Effector CD4-positive, alpha-beta T cell (primary cell): ENCODE measurements around the gene MGAT5.

Source experiments
- DNase-seq: peaks from one replicate; pipeline ENCODE4 v3.0.0-alpha.2; 2020
- total RNA-seq: gene quantifications from one replicate; lab custom pipeline; 2026; lab: John Stamatoyannopoulos, UW

The MGAT5 gene
- total RNA-seq: 97.6 reads per million, percentile 82 among the genes with 10 or more reads in this experiment

- no peak for DNase-seq
These were observed at the start of gene MGAT5 for GRCh38 chr2:134253804-134254203. TSS of gene MGAT5 (plus strand) at chr2:134254072. CDS start at chr2:134254404, 332 bp downstream.

- no peak for DNase-seq
These were observed 48.8 kb upstream of the MGAT5 start for GRCh38 chr2:134205087-134205486.

GRCh38 chr2:134206031-134206430 lies 47.8 kb upstream of the MGAT5 start:
- no peak for DNase-seq

GRCh38 chr2:134206573-134206972 lies 47.3 kb upstream of the MGAT5 start:
- DNase-seq: no peak

GRCh38 chr2:134207589-134208209 lies 46.2 kb upstream of the MGAT5 start:
- DNase-seq: peak; percentile 51

- DNase-seq: no peak
These were observed 45.0 kb upstream of the MGAT5 start for GRCh38 chr2:134208825-134209224.

GRCh38 chr2:134212746-134213145 lies 41.1 kb upstream of the MGAT5 start:
- DNase-seq: no peak

GRCh38 chr2:134216152-134216829 lies 37.6 kb upstream of the MGAT5 start:
- no peak for DNase-seq

GRCh38 chr2:134217351-134217750 lies 36.5 kb upstream of the MGAT5 start:
- DNase-seq: no peak

GRCh38 chr2:134217924-134218323 lies 35.9 kb upstream of the MGAT5 start:
- no peak for DNase-seq

GRCh38 chr2:134218414-134218813 lies 35.5 kb upstream of the MGAT5 start:
- no peak for DNase-seq

GRCh38 chr2:134218930-134219658 lies 34.8 kb upstream of the MGAT5 start:
- peak; percentile 33 for DNase-seq

- DNase-seq: no peak
These were observed 33.4 kb upstream of the MGAT5 start for GRCh38 chr2:134220344-134220974.

GRCh38 chr2:134224005-134224404 lies 29.9 kb upstream of the MGAT5 start:
- DNase-seq: no peak

GRCh38 chr2:134225173-134225572 lies 28.7 kb upstream of the MGAT5 start:
- DNase-seq: no peak

GRCh38 chr2:134225841-134226240 lies 28.0 kb upstream of the MGAT5 start:
- DNase-seq: no peak

GRCh38 chr2:134226601-134227000 lies 27.3 kb upstream of the MGAT5 start:
- DNase-seq: no peak

GRCh38 chr2:134227666-134228065 lies 26.2 kb upstream of the MGAT5 start:
- DNase-seq: no peak

- DNase-seq: no peak
These were observed 25.4 kb upstream of the MGAT5 start for GRCh38 chr2:134228493-134228903.

GRCh38 chr2:134229540-134229939 lies 24.3 kb upstream of the MGAT5 start:
- no peak for DNase-seq

- DNase-seq: no peak
These were observed 23.0 kb upstream of the MGAT5 start for GRCh38 chr2:134230885-134231284.

GRCh38 chr2:134231301-134231964 lies 22.4 kb upstream of the MGAT5 start:
- no peak for DNase-seq

GRCh38 chr2:134231965-134232340 lies 21.9 kb upstream of the MGAT5 start:
- no peak for DNase-seq
